HG02798 (cell line): ENCODE measurements around the gene LEP.
"Not testable (repeated sequence)": the region's sequence is repeated elsewhere in the genome, so short reads cannot be mapped to it uniquely, and the experiment has no call there.

Experiments used
- ATAC-seq: cut with Tn5 transposase; IDR thresholded peaks from one replicate; pipeline ENCODE4 v1.9.1; 2021; ENCODE audit warnings: mild to moderate bottlenecking; ENCODE audit not compliant: unreplicated experiment, poor library complexity

The LEP gene

DNA sequence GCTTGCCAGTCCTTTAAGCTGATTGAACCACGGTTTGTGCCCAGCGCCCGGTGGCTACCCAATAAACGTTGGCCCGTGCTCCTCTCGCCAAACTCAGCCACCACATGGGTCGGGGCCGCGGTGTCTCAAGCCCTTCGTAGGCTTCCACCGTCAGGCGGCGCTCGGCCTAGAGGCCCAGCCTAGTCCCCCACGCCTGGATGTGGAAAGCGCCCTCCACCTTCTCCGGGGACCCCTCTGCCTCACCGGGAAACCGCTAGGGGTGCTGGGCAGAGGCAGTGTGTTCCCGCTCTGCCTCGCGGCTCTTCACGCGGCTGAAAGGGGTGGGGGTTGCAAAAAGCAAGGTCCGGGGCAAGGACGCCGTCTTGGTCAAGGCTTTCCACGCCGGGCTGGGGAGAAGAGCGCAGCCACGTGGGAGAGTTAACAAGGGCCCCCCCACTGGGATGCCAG lies 29.8 kb downstream of the LEP start:
- ATAC-seq = no peak

DNA sequence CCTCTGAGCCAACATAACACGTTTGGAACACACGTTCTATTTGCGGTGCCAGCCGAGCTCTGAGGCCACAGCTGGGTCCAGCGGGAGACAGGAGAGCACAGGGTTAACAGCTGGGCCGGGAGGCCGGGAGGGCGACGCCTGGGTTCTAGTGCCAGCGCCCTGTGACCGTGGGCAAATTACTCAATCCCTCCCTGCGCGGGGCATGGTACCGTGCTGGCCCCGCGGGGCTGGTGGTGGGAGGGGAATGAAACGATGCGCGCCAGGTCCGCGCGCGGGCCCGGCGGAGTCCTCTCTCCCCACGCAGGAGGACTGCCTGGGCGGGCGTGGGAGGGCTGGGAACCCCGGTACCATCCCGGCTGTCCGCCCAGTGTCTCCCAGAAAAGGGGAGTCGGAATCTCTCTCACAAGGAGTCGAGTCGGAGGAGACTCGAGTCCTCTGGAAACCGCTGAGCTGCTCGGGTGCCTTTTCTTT lies 30.4 kb downstream of the LEP start:
- ATAC-seq = no peak

DNA sequence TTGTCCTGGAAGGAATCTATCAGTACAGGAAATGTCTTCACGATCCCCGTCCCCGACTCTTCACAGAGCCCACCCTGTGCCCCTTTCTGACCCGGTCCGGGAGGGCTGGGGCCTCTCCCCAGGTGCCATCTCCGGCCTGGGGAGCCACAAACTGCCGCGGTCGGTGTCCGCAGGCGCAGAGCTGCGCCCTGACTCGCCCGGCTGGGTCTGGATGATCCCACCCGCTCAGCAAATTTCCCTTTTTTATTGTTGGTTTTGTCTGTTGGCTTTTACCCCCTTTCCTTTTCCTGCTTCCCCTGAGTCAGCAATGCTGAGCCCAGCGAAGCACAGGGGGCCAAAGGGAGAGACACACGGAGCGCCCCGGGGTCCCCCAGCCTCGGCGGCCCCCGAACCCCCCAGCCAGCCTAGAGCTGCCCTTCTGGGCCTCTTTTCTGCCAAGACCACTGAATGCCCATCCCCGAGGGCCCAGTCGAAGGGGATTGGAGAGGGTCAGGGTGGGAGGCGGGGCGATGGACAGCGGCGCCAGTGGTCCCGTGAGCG lies 30.9 kb downstream of the LEP start:
- no peak for ATAC-seq

DNA sequence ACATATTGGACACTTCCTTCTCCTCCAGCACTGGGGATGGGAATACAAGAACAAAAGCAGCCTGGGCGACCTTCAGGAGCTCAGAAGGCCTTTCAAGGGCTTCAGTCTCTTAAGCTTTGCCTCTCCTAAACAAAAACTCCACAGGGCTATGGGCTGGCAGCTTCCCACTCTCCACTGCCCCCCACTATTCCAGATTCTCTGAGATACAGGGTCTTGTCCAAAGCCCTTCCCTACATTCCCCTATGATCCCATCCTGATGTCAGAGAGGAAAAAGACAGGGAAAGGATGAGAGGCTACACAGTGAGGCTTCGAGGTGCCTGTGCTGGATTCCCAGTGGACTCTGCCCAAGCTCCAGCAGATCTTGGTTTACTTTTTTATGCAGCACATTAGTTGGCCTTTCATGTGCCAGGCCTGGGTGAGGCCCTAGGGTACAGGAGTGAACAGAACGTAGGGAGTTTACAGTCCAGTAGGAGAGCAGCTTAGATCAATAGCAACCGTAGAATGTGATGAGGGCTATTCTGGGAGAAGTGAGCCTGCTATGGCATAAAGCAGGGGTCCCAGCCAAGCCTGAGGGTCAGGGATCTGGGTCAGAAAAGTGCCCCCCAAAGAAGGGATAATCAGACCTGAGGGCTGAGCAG lies 33.3 kb downstream of the LEP start:
- no peak for ATAC-seq

DNA sequence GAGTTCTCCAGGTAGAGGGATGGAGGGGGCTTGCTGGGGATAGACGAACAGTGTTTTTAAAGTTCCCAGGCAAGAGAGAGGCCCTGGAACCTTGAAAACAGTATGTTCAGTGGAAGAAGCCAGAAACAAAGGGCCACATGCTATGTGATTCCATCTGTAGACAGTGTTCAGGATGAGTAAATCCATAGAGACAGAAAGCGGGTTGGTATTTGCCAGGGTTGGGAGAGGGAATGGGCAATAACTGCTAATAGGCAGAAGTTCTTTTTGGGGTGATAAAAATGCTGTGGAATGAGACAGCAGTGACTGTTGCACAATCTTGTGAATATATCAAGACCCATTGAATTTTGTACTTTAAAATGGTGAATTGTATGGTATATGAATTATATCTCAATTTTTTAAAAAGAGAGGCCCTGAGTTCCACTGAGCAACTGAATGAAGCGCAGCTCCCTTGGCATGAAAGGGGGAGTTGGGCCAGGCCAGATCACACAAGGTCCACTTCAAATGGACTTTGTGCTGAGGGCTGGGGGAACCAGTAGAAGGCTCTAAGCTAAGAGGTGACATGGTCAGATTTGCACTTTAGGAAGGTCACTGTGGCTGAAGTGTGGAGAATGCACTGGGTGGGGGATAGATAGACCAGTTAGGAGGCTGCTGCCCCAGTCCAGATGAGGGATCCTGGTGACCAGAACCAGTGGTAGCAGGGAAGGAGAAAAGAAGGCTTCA lies 34.0 kb downstream of the LEP start:
- ATAC-seq = no peak

DNA sequence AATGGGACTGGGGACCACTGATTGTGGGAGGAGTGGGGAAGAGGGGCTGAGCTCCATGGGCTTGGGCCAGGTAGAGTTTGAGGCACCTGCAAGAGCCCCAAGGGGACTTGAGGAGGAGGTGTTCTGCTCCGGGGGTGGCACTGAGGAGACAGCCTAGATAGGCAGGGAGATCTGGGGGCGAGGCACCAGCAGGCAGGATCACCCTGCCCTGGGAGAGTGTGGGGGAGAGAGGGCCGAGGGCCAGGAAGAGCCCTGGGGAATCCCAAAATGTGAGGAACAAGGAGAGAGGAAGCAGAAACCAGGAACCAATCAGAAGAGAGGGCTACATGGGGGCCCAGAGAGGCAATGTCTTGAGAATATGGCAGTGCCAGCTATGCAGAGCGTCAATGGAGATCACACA lies 34.6 kb downstream of the LEP start:
- ATAC-seq = no peak

DNA sequence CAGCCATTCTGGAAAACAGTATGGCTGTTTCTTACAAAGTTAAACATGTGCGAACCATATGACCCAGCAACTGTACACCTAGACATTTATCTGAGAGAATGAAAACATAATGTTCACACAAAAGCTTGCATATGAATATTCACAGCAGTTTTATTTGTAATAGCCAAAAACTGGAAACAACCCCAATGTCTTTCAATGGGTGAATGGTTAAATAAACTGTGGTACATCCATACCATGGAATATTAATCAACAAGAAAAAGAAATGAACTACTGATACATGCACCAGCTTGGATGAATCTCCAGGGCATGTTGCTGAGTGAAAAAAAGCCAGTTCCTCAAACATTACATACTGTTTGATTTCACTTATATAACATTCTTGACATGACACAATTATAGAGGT lies 37.3 kb downstream of the LEP start:
- no peak for ATAC-seq

DNA sequence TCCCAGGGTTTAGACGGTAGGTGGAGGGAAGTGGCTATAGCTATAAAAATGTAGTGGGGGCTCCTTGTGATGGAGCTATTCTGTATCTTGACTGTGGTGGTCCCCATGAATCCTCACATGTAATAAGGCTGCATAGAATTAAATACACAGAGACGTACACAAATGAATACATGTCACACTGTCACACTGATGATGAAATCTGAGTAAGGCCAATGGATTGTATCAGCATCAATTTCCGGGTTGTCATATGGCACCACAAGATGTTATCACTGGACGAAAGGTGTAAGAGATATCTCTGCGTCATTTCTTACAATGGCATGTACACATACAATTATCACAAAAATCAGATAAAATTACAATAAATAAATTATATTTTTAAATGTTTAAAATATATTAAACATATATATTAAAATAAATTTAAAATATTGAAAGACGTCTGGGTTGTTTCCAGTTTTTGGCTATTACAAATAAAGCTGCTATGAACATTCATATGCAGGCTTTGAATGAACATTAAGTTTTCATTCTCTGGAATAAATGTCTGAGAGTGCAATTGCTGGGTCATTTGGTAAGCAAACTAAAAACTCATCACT lies 38.1 kb downstream of the LEP start:
- no peak for ATAC-seq

DNA sequence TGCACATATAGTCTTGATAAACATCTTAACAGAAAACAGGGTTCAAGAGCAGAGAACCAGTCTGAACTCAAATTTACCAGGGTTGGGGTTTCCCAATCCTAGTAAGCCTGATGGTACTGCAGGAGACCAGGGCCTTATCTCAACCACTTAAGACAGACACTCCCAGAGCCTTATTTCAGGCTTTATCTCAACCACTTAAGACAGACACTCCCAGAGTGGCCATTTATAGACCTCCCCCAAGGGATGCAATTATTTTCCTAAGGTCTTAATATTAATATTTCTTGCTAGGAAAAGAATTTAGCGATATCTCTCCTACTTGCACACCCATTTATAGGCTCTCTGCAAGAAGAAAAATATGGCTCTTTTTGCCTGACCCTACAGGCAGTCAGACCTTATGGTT lies 39.4 kb downstream of the LEP start:
- ATAC-seq = not testable (repeated sequence)

DNA sequence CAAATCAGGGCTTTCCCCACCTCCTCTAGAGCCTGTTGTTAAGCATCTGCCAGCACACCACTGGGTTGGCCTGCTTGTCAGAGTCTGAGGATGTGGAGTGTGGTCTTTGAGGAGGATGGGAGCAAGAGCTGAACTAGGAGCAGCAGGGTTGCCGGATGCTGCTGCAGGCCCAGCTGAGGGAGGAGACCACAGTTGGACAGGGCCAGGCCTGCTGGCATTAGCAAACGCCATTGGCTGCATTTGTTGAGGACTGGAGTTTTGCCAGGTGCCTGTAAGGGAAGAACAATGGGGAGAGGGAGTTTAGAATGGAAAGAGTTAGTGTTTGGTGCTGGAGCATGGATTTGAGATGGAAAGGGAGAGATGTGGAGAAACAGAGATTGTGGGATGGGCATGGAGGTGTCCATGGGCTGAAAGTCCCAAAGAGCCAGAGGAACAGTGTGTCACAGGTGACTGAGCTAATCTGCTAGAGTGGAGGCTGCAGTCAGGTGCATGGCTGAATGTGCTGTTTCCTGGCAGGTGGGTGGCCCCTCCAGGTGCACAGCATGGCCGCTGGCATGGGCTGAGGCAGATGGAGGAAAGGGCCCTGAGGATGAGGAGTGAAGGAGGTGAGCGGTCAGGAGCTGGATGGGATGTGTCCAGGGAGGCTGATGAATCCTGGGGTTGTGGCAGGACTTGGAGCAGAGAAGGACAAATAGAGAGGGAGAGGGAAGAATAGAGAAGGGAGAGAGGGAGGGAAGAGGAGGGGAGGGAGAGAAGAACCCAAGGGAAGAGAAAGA lies 40.7 kb downstream of the LEP start:
- no peak for ATAC-seq

DNA sequence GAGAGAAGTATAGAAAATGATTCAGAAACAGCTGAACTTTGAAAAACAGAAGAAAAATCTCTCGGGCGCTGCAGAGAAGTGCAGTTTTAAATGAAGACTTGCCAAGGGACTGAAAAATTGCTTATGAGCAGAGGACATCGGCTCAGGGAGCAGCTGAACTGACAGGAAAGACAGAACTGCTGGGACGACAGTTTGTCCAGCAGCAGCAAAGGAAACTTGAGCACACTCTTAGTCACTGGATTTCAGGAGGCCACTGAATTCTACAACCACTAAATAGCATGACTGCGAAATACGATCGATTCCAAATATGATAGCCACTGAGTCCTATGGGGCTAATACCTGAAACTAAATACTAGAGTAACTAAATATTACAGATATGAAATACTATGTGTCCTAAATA lies 43.0 kb downstream of the LEP start:
- no peak for ATAC-seq

DNA sequence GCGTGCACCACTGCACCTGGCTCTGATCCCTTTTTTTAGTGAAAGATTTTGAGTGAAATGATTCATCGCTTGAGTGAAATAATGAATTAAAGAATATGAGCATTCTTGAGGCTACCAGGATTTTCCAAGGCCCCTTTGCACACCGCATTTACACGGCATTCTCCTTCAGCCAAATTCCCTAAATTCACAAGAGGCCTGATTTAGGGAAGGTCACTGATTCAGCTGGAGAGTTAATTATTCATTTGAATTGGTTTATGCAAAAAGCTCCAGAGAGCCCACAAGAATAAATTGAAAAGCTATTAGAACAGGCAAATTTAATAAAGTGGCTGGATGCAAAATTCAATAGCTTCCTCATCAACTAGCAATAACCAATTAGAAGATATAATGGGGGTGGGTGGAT lies 46.5 kb downstream of the LEP start:
- ATAC-seq = no peak

DNA sequence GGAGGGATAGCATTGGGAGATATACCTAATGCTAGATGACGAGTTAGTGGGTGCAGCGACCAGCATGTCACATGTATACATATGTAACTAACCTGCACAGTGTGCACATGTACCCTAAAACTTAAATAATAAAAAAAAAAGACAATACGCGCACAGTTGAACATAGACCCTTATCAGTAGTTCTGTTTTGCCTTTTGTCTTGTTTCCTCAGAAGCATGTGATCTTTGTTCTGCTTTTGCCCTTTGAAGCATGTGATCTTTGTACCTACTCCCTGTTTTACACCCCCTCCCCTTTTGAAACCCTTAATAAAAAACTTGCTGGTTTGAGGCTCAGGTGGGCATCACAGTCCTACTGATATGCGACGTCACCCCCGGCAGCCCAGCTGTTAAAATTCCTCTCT lies 56.9 kb downstream of the LEP start:
- ATAC-seq = not testable (repeated sequence)

DNA sequence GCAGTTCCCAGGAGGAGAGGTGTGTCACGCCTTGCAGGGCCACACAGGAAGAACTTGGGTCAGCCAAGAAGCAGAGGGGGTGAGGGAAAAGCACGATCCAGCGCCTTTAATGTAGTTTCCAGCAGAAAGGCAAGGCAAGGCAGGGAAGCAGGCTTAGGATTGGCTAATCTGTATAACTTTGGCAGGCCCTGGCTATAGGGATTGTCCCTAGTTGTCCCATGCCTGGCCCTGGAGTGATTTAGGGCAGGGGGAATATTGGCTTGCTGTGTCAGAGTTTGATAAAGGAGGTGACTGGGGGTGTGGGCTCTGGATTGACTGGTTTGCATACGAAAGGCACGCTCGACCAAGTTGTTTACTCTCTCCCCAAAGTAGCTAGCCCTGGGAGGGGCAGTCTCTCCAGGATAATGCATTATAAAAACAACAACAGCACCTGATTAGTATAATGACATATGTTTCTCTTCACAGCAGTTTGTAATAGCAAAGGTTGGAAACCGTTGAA lies 58.1 kb downstream of the LEP start:
- no peak for ATAC-seq

DNA sequence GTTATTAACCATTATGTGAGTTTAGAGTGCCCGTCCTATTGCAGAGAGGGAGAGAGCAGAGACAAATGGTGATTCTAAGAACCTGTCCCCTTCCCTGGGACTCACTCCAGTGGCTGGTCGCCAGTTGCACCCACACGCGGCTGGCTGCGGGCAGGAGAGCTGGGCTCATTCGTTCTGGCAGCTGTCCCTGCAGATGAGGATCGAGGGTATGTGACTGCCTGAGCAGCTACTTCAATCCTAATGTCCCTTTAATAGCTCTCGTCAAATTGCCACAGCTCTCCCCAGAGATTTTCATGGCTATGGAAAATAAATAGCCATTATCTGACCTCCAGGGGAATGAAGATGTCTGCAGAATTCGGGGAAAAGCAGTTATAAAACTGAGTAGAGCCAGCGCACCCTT lies 61.1 kb downstream of the LEP start:
- ATAC-seq = no peak

DNA sequence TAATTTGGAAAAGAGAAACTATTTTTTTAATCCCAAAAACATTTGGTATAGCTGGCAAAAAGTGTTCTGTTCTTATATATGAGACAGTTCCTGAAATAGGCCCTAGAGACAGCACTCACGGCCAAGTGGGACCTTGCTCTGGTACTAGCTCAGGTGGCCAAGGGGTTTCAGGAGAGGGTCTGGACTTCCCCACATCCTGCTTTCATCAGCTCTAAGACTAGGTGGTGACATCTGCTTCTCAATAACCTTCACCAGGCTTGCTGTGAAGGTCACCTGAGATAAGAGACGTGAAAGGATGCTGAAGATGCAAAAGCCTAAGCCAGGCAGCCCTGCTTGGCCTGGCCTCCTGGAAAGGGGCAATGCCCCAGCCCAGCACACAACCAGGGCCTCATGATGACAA lies 62.1 kb downstream of the LEP start:
- ATAC-seq = no peak

DNA sequence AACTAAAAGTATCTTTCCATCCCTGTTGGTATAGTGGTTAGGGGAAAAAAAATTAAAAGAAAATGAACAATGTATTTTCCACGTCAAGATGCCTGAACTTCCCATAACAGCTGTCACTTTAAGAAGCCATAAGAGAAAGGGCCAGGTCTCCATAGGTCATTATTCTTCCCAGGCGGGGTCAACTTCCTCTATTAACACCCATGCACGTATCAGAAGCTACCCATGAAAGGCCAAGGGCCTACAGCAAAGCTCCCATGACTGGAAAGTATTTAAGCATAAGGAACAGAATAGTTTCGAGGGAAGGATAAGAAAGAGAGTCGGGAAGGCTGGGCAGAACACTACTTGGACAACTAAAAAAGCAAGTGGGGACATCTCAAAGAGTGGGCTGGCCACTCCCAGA lies 62.6 kb downstream of the LEP start:
- ATAC-seq = no peak

DNA sequence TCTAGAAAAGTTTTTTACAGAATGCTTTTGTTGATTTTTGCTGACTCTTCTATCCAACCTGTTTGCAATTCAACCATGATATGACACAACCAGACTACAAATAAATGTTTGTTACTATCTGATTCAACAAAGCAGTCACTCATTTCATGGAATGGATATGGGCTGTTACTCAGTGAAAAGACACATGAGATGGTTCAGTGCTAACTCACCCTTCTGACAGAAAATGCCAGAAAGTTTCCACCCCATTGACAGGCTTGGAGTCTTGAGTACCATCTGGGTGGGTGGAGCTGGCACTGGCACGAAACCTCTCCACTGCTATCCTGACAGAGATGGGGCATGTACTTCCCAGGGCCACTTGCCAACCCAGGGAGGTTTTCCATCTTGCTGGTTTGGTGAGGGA lies 63.1 kb downstream of the LEP start:
- ATAC-seq = no peak

DNA sequence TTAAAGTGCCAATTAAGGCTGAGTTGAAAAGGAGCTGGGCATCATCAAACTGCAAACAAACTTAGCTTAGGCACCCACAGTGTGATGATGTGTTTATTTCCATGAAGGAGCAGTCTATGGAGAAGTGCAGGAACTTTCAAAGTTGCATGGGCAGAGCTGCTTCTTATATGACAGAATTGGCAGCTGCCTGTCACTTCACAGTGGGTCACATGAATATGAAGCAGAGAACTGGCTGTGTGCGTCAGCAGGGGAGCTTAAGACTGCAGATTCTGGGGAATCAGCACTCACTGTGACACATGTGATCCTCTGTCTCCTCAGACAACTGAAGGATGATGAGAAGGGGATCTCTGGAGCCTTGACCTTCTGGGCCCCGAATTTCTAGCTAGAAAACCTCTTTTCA lies 66.0 kb downstream of the LEP start:
- ATAC-seq = no peak
